ENCODE measurements around the gene STING1. TPM values are rescaled to one million over a fixed set of nuclear protein-coding genes. Genes with fewer than 3 reads are reported as not detected.

Gene STING1
- total and polyA plus RNA-seq, 2 of the 8 experiments (the other 6 are each of a cell fraction or from before 2014, with no cell fraction given): 0.26 to 0.47 TPM

- TF ChIP-seq CTCF (IDR thresholded peaks at IDR 0.05; ENCODE audit: control extremely low read depth in 1 of 3, insufficient read depth in 1 of 3, low read depth in 1 of 3, low read length in 3 of 3) (no peak), SP1 (IDR thresholded peaks at IDR 0.05; ENCODE audit: low read depth, low read length) (no peak), SIN3A (conservative IDR thresholded peaks at IDR 0.05 in 1 of 2, IDR thresholded peaks at IDR 0.05 in 1 of 2; ENCODE audit: low read depth in 1 of 2, low read length in 2 of 2) (no peak), YY1 (IDR thresholded peaks at IDR 0.05; ENCODE audit: low read depth, low read length) (no peak), TBP (IDR thresholded peaks at IDR 0.05; ENCODE audit: low read depth, low read length) (no peak), MAX (IDR thresholded peaks at IDR 0.05) (no peak), SRF (IDR thresholded peaks at IDR 0.05; ENCODE audit: low read depth, low read length) (no peak), EGR1 (IDR thresholded peaks at IDR 0.05; ENCODE audit: borderline replicate concordance, low read depth, low read length) (no peak), MAFK (IDR thresholded peaks at IDR 0.05; ENCODE audit: low read depth, low read length) (no peak), TCF12 (IDR thresholded peaks at IDR 0.05; ENCODE audit: low read depth, low read length) (no peak)
These were observed 30.5 kb downstream of the STING1 start (continued) for GRCh38 chr5:139451878-139452660.
